CD14-positive monocyte (primary cell): Measurements from ENCODE around the gene STKLD1. TPM values are rescaled to one million over a fixed set of nuclear protein-coding genes. Genes with fewer than 3 reads are reported as not detected.

Source experiments
- DNase-seq, 3 donors: peaks; one replicate each; pipeline ENCODE4 v3.0.0-alpha.2; 2011 to 2022
- H2AFZ ChIP-seq: 2 replicates; pipeline ENCODE4 v1.6.0; 2012; ENCODE audit warnings: mild to moderate bottlenecking, low read depth, low read length, inconsistent platforms; ENCODE audit not compliant: insufficient read depth, poor library complexity, severe bottlenecking
- H3K27ac ChIP-seq, 2 donors: 1 replicate in 1 of 2; 2 replicates in 1 of 2; pipeline ENCODE4 v1.5.1; 2012 to 2013; ENCODE audit warnings: low read length in 2 of 2, control low read depth in 1 of 2, inconsistent platforms in 1 of 2, low read depth in 1 of 2, mild to moderate bottlenecking in 1 of 2
- H3K27me3 ChIP-seq, 2 donors: one replicate each; pipeline versions ENCODE4 v1.6.0 to v1.6.1; 2011 to 2013; ENCODE audit warnings: low read length in 2 of 2; ENCODE audit not compliant: control insufficient read depth in 2 of 2, insufficient read depth in 2 of 2
- H3K36me3 ChIP-seq, 2 donors: replicated peaks in 1 of 2; 1 replicate in 1 of 2; 2 replicates in 1 of 2; pipeline versions ENCODE4 v1.5.1 to v1.6.1; 2012 to 2013; ENCODE audit warnings: low read length in 2 of 2, control low read depth in 1 of 2, inconsistent platforms in 1 of 2, mild to moderate bottlenecking in 1 of 2; ENCODE audit not compliant: insufficient read depth in 2 of 2, control insufficient read depth in 1 of 2
- H3K4me1 ChIP-seq, 2 donors: 1 replicate in 1 of 2; 2 replicates in 1 of 2; pipeline versions ENCODE4 v1.5.1 to v1.6.1; 2012 to 2013; ENCODE audit warnings: low read length in 2 of 2, control low read depth in 1 of 2, inconsistent platforms in 1 of 2, mild to moderate bottlenecking in 1 of 2, moderate library complexity in 1 of 2; ENCODE audit not compliant: insufficient read depth in 2 of 2, control insufficient read depth in 1 of 2
- H3K4me2 ChIP-seq: replicated peaks from 2 replicates; pipeline ENCODE3; 2012; ENCODE audit warnings: low read length, moderate library complexity, mild to moderate bottlenecking; ENCODE audit not compliant: poor library complexity, severe bottlenecking; ENCODE audit errors: extremely low read depth
- H3K4me3 ChIP-seq, 3 experiments: fragments of 200-600 bp in 1 of 3; sonication (generic) in 1 of 3; replicated peaks in 1 of 3; 1 replicate in 2 of 3; 2 replicates in 1 of 3; pipeline ENCODE4 v1.5.1; 2011 to 2013; ENCODE audit warnings: low read length in 3 of 3, mild to moderate bottlenecking in 3 of 3, control low read depth in 2 of 3, low read depth in 2 of 3, inconsistent platforms in 1 of 3, moderate library complexity in 1 of 3
- H3K79me2 ChIP-seq: 2 replicates; pipeline ENCODE4 v1.6.0; 2012; ENCODE audit warnings: mild to moderate bottlenecking, control low read depth, inconsistent platforms, low read length, moderate library complexity; ENCODE audit not compliant: insufficient read depth
- H3K9ac ChIP-seq: 2 replicates; pipeline ENCODE4 v1.6.0; 2017; ENCODE audit warnings: low read length, mild to moderate bottlenecking; ENCODE audit not compliant: insufficient read depth, poor library complexity, severe bottlenecking
- H3K9me3 ChIP-seq, 2 donors: replicated peaks in 1 of 2; 1 replicate in 1 of 2; 2 replicates in 1 of 2; pipeline versions ENCODE4 v1.5.1 to v1.6.1; 2012 to 2013; ENCODE audit warnings: low read length in 2 of 2, control low read depth in 1 of 2; ENCODE audit not compliant: control insufficient read depth in 1 of 2, insufficient read depth in 1 of 2
- H4K20me1 ChIP-seq: 2 replicates; pipeline ENCODE4 v1.6.0; 2012; ENCODE audit warnings: mild to moderate bottlenecking, low read length, control low read depth, moderate library complexity; ENCODE audit not compliant: insufficient read depth
- H3K27ac Mint-ChIP-seq, 7 donors: one replicate each; pipeline ENCODE4 v1.8.0; 2020; ENCODE audit warnings: mild to moderate bottlenecking in 7 of 7, mixed read lengths in 7 of 7, moderate library complexity in 6 of 7, inconsistent platforms in 2 of 7
- H3K27me3 Mint-ChIP-seq, 3 donors: one replicate each; pipeline ENCODE4 v1.8.0; 2021 to 2022; ENCODE audit warnings: low read depth in 3 of 3, mild to moderate bottlenecking in 3 of 3, mixed read lengths in 3 of 3, moderate library complexity in 3 of 3, inconsistent platforms in 1 of 3
- H3K36me3 Mint-ChIP-seq, 2 donors: one replicate each; pipeline ENCODE4 v1.8.0; 2020; ENCODE audit warnings: mixed read lengths in 2 of 2, inconsistent platforms in 1 of 2, mild to moderate bottlenecking in 1 of 2
- H3K4me1 Mint-ChIP-seq: one replicate; pipeline ENCODE4 v1.8.0; 2020; ENCODE audit warnings: mild to moderate bottlenecking, mixed read lengths
- H3K4me3 Mint-ChIP-seq, 2 donors: one replicate each; pipeline ENCODE4 v1.8.0; 2020; ENCODE audit warnings: mild to moderate bottlenecking in 2 of 2, mixed read lengths in 2 of 2, moderate library complexity in 1 of 2
- H3K9me3 Mint-ChIP-seq, 7 donors: one replicate each; pipeline ENCODE4 v1.8.0; 2020 to 2022; ENCODE audit warnings: mixed read lengths in 7 of 7, mild to moderate bottlenecking in 6 of 7, moderate library complexity in 6 of 7, inconsistent platforms in 2 of 7
- CTCF ChIP-seq: fragments of 200-600 bp; IDR thresholded peaks from one replicate; pipeline ENCODE4 v1.8.0; 2022; ENCODE audit warnings: antibody characterized with exemption, mild to moderate bottlenecking
- WGBS: methylation state at CpG from one replicate; pipeline ENCODE4 v1.1.5; 2013; ENCODE audit warnings: missing lambda C conversion rate; ENCODE audit not compliant: insufficient coverage; 5-methylcytosine and 5-hydroxymethylcytosine counted together
- intact Hi-C, 2 donors: fragments of 100-400 bp; cut with micrococcal nuclease; formaldehyde crosslinking; loops; one replicate each; pipeline versions ENCODE4 v1.15.0 to v1.15.1; 2023
- polyA plus RNA-seq, 3 donors: library from polyadenylated mRNA; depleted of rRNA in 1 of 3; unstranded in 2 of 3; stranded (reverse) in 1 of 3; fragments of 300-500 nt in 2 of 3; fragments of >200 nt in 1 of 3; fragmentation: Illumina TruSeq in 2 of 3; gene quantifications; 1 replicate in 2 of 3; 2 replicates in 1 of 3; pipeline ENCODE4 v1.2.3, GENCODE V29; 2012 to 2021

STKLD1 gene
- polyA plus RNA-seq, 3 donors: 0.27 TPM; not detected in 2

- H3K27ac Mint-ChIP-seq: no peak overlapping the region
- 69% methylated on average over 9 of the region's 10 CpGs for WGBS
- intact Hi-C loops: no loop called here
Measured at GRCh38 chr9:133427658-133428348, 51.6 kb downstream of the STKLD1 start.

GRCh38 chr9:133428617-133429101 is 52.5 kb downstream of the STKLD1 start:
- Histone ChIP-seq H3K4me1 (peaks cover 5 to 8% of the 10 kb centered on the region in 2 donors), H3K36me3 (no peaks in the 10 kb centered on the region), H3K27me3 (peaks cover 13 to 26% of the 10 kb centered on the region in 2 donors), H3K9me3 (peaks cover 4 to 16% of the 10 kb centered on the region in 2 donors), H2AFZ (no peak overlapping the region), H3K4me3 (no peak overlapping the region), H3K9ac (no peak overlapping the region), H3K79me2 (no peaks in the 10 kb centered on the region), H4K20me1 (no peaks in the 10 kb centered on the region), H3K27ac (no peak overlapping the region), H3K4me2 (no peak overlapping the region)
- peak overlapping the region in 1 of 2 donors; percentile 55 for H3K4me3 Mint-ChIP-seq
- peaks cover 28 to 45% (median 39%) of the 10 kb centered on the region in 3 donors for H3K27me3 Mint-ChIP-seq
- DNase-seq: no peak
- peaks cover 0 to 10% (median 4%) of the 10 kb centered on the region in 7 donors for H3K9me3 Mint-ChIP-seq
- H3K27ac Mint-ChIP-seq: no peak overlapping the region
- no peak for TF ChIP-seq CTCF
- WGBS: under 1% methylated on average over 54 of the region's 57 CpGs
- no peaks in the 10 kb centered on the region for H3K36me3 Mint-ChIP-seq
- H3K4me1 Mint-ChIP-seq: peaks cover 4% of the 10 kb centered on the region
- intact Hi-C loops: no loop called here

More at GRCh38 chr9:133427658-133428348, 51.6 kb downstream of the STKLD1 start:
- H3K27me3 ChIP-seq: peaks cover 13 to 26% of the 10 kb centered on the region in 2 donors
- no peaks in the 10 kb centered on the region for H3K79me2 ChIP-seq
- H3K27me3 Mint-ChIP-seq: peaks cover 28 to 45% (median 39%) of the 10 kb centered on the region in 3 donors
- H2AFZ ChIP-seq: no peak overlapping the region
- no peak for TF ChIP-seq CTCF
- H3K9me3 Mint-ChIP-seq: peaks cover 0 to 8% (median 4%) of the 10 kb centered on the region in 7 donors
- H3K9me3 ChIP-seq: peaks cover 4 to 16% of the 10 kb centered on the region in 2 donors
- H3K4me1 Mint-ChIP-seq: peaks cover 4% of the 10 kb centered on the region
- no peaks in the 10 kb centered on the region for H4K20me1 ChIP-seq
- no peak overlapping the region for H3K9ac ChIP-seq
- no peak overlapping the region for H3K4me3 ChIP-seq
- no peak for DNase-seq
- H3K36me3 Mint-ChIP-seq: no peaks in the 10 kb centered on the region
- H3K27ac ChIP-seq: no peak overlapping the region
- no peak overlapping the region for H3K4me2 ChIP-seq
- H3K4me1 ChIP-seq: peaks cover 5 to 8% of the 10 kb centered on the region in 2 donors
- peak overlapping the region; percentile 27 to 73 for H3K4me3 Mint-ChIP-seq
- no peaks in the 10 kb centered on the region for H3K36me3 ChIP-seq
